NCI-H2029 treated with DMSO at 0.1 percent for 48 hours (cell line): ENCODE results near the gene SNPH.

Source experiments
- DNase-seq: peaks from one replicate; lab custom pipeline; 2025; lab: John Stamatoyannopoulos, UW

Gene SNPH

GRCh38 chr20:1287787-1288569, 21.9 kb downstream of the SNPH start:
- DNase-seq: no peak

DNA sequence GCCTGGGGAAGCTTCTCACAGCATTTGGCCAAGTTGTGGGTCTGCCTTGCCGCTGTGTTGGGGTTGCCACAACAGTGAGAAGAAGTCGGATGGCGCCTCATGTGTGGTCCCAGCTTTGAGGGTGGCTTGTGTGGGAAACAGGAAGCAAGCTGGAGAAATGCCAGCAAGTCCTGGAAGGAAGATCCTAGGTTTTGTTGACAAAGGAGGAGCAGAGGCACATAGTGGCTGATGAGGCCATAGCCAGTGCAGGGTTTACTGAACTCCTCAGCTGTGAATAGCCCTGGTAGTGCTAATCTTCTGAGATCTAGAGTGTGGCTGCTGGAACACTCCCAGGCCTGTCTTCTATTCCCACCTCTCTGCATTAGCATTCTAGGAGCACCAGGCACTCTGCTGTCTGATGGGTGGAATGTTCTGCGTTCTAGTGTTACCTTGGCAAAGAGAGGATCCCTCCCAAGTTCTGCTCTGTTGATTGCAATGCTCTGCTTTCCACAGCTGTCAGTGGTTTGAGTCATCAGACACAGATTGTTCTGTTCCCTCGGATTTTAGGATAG, 25.2 kb downstream of the SNPH start:
- no peak for DNase-seq

- no peak for DNase-seq
These were observed 26.5 kb downstream of the SNPH start for GRCh38 chr20:1292620-1293019.

DNA sequence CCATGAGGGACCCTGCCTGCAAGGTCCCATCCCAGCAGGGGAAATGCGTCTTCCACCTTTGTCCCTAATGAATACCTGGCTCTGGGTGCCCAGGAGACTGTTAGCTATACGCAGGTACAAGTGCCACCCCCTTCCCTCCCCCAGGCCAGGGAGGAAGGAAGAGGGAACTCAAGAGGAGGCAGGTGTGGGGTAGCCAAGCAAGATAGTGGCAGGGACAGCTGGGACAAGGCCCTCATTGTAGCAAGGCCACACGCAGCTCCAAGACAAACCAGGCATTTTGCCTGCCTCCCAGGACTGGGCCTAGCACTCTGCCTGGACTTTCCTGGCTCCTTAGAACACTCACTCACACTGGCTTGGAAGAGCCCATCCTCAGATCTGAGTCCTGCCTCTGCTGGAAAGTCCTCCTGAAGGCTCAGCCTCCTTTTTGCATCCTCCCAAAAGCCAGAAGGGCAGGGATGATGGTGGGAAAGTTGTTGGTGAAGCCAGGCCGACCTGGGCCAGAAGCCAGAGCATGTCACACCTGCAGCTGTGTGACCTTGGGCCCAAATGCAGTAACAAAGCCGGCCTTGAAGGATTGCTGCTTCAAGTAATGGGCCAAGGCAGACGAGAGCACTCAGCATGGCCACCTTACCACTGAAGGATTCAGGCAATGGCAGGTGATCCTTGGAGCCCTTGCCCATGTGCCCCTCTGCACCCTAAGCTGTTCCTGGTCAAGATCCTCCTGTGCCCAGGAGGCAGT, 27.7 kb downstream of the SNPH start:
- no peak for DNase-seq

GRCh38 chr20:1294497-1294896, 28.4 kb downstream of the SNPH start:
- DNase-seq: no peak

DNA sequence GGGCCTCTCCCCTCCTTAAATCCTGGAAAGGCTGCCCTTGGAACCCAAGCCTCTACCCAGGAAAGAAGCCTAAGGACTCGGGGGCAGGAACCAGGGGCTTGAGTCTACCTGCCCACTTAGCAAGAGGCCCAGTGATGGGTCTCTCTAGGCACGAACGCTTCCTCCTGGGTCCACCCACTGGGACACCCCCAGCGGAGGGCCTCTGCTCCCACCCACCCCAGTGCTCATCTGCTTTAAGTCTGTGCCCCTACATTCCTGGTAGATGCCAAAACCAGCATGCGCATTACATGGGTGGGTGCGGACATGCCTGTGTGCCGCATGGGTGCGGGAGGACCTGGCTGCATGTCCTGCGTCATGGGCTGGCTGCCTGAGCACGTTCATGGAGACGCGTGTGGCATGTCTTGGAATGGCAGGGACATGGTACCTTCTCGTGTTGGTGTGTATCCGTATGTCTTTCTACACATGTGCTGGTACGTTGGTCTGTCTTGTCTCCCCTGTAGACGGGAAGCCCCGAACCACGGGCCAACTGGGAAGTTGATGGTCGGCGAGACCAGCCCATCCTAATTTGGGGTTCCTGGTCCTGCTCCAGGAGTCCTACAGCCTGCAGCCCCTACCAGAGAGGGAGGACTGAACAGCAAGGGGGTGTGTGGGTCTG, 29.3 kb downstream of the SNPH start:
- DNase-seq: no peak

DNA sequence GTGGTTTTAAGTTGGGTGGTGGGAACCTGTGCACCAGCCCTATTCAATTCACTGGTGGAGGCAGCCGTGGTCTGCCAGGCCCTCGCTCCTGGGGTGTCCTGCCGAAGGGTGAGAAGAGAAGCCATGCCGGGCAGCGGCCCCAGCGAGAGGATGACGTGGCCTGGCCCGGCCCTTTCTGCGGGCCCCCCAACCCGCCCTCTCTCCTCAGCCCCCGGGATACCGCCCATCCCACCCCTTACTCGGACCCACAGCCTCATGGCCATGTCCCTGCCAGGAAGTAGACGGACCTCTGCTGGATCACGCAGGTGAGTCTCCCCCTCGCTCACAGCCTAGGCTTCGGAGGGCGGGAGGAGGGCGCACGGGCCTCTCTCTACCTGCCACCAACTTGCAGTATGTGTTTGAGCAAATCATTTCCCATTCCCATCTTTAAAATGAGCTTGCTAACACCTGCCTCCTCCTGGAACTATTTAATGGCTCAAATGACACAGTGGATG, 30.1 kb downstream of the SNPH start:
- DNase-seq: no peak

GRCh38 chr20:1296922-1297321, 30.8 kb downstream of the SNPH start:
- no peak for DNase-seq

GRCh38 chr20:1297486-1297885, 31.4 kb downstream of the SNPH start:
- DNase-seq: no peak

DNA sequence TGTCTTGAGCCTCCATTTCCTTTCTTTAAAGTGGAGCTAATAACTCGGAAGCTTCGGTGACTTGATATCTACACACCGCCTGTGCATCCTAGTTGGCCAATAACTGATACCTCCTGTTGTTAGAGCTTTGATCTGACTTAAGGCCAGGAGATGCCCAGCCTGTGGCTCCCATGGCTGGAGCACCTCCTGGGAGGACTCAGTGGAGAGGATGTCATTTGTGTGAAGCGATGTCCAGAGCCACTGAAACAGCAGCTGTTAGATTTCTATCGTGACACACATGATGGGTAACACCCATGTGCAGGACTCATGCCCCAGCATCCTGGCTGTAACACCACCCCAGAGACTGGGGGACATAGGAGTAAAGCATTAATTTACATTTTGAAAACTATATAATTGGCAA, 32.1 kb downstream of the SNPH start:
- no peak for DNase-seq

DNA sequence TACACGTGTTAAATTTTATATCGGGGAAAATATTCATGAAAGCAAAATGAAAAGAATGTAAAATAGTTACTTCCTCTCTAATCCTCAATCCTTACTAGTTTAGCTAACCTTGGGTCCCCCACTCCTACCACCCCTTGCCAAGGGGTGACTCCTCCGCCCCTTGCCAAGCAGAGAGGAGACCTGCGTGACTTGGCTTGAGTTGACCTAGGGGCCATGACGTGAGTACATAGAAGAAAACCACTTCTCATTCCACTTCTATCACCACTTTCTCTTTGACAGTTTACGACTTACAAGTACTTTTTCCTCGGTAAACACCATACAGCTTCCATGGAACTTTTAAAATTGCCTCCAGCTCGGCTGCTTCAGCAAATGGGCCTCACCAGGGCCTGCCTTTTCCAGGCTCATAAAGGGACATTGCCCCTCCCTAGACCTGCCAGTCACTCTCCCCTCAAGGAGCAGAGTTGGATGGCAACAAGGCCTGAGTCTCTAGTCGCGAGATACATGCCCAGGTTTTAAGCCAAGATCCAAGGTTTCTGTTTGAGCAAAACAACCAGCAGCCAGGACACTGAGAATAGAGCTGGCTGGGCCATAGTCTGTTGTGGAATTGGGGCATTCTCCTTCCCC, 32.9 kb downstream of the SNPH start:
- DNase-seq: no peak

- DNase-seq: no peak
These were observed 33.4 kb downstream of the SNPH start for GRCh38 chr20:1299522-1299921.

DNA sequence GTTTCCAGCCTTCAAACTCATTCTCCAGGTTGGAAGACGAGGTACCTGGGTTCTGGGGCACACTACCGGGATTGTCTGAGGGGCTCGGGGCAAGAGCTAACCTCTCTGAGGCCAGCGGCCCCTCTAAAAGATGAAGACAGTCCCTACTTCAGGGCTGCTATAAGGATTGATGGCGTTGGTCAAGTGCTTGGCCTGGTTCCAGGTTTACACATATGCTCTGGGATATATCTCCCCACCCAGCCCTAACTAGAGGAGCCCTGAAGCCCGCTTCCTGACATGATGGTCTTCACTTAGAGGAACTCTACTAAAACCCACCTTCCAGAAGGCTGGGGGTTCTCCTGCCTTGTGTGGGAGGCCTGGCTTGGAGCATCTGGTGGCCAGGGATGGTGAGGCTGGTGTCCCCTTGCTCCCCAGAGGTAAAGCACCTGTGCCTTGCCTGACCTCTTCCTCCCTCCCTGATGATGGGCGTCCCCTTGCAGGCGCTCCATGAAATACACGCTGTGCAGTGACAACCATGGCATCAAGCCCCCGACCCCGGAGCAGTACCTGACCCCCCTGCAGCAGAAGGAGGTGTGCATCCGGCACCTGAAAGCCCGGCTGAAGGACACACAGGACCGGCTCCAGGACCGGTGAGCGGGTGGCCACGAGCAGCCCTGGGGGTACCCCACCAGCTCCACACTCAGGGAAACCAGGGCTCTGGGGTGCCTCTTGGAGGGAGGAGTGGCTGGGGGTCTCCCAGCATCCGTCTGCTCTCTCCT, 34.2 kb downstream of the SNPH start:
- no peak for DNase-seq

GRCh38 chr20:1301031-1301529, 35.0 kb downstream of the SNPH start:
- no peak for DNase-seq

GRCh38 chr20:1302685-1303541, 36.8 kb downstream of the SNPH start:
- DNase-seq: no peak

- DNase-seq: no peak
These were observed 38.8 kb downstream of the SNPH start for GRCh38 chr20:1304710-1305515.

GRCh38 chr20:1305712-1306111, 39.6 kb downstream of the SNPH start:
- DNase-seq: no peak

DNA sequence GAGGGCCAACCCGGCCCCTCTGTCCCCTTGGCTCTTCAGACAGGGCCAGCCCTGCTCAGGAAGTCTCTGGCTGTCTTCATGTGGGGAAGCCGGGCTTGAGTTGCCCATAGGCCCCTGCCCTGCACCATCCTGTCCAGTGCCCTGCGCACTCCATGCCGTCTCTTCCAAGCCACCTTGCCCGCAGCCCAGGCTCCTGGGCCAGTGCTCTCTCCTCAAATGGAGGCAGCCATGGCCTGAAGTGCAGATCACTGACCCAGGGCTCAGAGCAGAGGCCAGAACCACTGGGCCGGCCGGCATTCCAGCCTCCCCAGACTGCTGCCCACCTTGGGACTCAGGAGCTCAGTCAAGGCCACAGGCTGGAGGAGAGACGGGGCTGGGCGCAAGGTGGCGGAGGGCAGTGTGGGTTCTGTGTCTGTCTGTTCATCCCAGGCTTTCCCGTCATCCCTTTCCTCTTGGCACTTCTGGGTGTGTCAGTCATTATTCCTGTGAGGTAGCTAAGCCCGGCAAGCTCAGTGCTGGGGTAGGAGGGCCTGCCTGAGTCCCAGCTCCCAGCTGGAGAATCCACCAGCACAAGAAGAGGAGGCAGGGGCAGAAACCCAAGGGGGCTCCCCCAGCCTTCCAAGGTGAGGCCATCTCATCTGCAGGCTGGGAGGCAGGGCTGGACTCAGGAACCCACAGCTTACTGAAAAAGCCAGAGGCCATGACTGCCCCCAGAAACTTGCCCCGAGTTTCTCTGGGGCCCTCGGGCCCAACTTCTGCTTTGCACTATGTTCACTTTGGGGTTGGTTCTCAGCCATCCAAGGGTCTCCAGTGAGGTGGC, 40.4 kb downstream of the SNPH start:
- DNase-seq: no peak
